ENCODE measurements around the gene GNAI2. TPM values are rescaled to one million over a fixed set of nuclear protein-coding genes. Genes with fewer than 3 reads are reported as not detected.

GNAI2 gene
- total RNA-seq (160 and 179 TPM in 2 replicates), polyA plus RNA-seq (255 and 285 TPM in 2 replicates)

- no peaks in the 10 kb centered on the region for H3K27me3 ChIP-seq
- H3K9me3 ChIP-seq (ENCODE audit: low read depth), result no peaks in the 10 kb centered on the region
- peak; percentile 99 for DNase-seq (ENCODE audit: low read depth in 1 of 2, low spot score in 1 of 2)
- H3K36me3 ChIP-seq, result no peaks in the 10 kb centered on the region
- TF ChIP-seq CTCF (IDR thresholded peaks at IDR 0.05; ENCODE audit: low read depth, low read length), result no peak
- peak within 1 kb of the TSS; percentile 57 for H3K4me3 ChIP-seq
- peaks cover 23% of the 10 kb centered on the region for H3K4me1 ChIP-seq (ENCODE audit: low read depth)
- peak within 1 kb of the TSS; percentile 72 for H3K27ac ChIP-seq
These were observed at the start of gene GNAI2 for GRCh38 chr3:50235716-50236483. TSS of gene GNAI2 (plus strand) at chr3:50236204. CDS start at chr3:50236336, 132 bp downstream.

- no peaks in the 10 kb centered on the region for H3K27me3 ChIP-seq
- H3K4me1 ChIP-seq (ENCODE audit: low read depth), result peaks cover 2% of the 10 kb centered on the region
- H3K4me3 ChIP-seq, result no peak overlapping the region
- DNase-seq (ENCODE audit: low read depth in 1 of 2, low spot score in 1 of 2), result no peak
- no peak for TF ChIP-seq CTCF (IDR thresholded peaks at IDR 0.05; ENCODE audit: low read depth, low read length)
- no peak overlapping the region for H3K27ac ChIP-seq
- no peaks in the 10 kb centered on the region for H3K36me3 ChIP-seq
- H3K9me3 ChIP-seq (ENCODE audit: low read depth), result no peaks in the 10 kb centered on the region
These were observed 48.3 kb upstream of the GNAI2 start for GRCh38 chr3:50187750-50188149.

- H3K9me3 ChIP-seq (ENCODE audit: low read depth), result no peaks in the 10 kb centered on the region
- TF ChIP-seq CTCF (IDR thresholded peaks at IDR 0.05; ENCODE audit: low read depth, low read length), result peak; percentile 93
- no peaks in the 10 kb centered on the region for H3K4me1 ChIP-seq (ENCODE audit: low read depth)
- DNase-seq (ENCODE audit: low read depth in 1 of 2, low spot score in 1 of 2), result peak; percentile 89 to 91
- peak overlapping the region; percentile 34 for H3K27ac ChIP-seq
- H3K27me3 ChIP-seq, result no peaks in the 10 kb centered on the region
- no peaks in the 10 kb centered on the region for H3K36me3 ChIP-seq
- no peak overlapping the region for H3K4me3 ChIP-seq
These were observed 46.7 kb upstream of the GNAI2 start for GRCh38 chr3:50189274-50189673.

GRCh38 chr3:50189989-50190388, 46.0 kb upstream of the GNAI2 start:
- H3K4me3 ChIP-seq, result no peak overlapping the region
- TF ChIP-seq CTCF (IDR thresholded peaks at IDR 0.05; ENCODE audit: low read depth, low read length), result no peak
- H3K36me3 ChIP-seq, result no peaks in the 10 kb centered on the region
- no peaks in the 10 kb centered on the region for H3K4me1 ChIP-seq (ENCODE audit: low read depth)
- no peak overlapping the region for H3K27ac ChIP-seq
- no peak for DNase-seq (ENCODE audit: low read depth in 1 of 2, low spot score in 1 of 2)
- no peaks in the 10 kb centered on the region for H3K27me3 ChIP-seq
- no peaks in the 10 kb centered on the region for H3K9me3 ChIP-seq (ENCODE audit: low read depth)

GRCh38 chr3:50190936-50191660, 44.9 kb upstream of the GNAI2 start, which contains the start of gene GNAT1:
TSS of gene GNAT1 (plus strand) at chr3:50191610. CDS start at chr3:50191726, 116 bp downstream.
- no peak for TF ChIP-seq CTCF (IDR thresholded peaks at IDR 0.05; ENCODE audit: low read depth, low read length)
- no peak within 1 kb of the TSS for H3K27ac ChIP-seq
- H3K36me3 ChIP-seq, result no peaks in the 10 kb centered on the region
- H3K9me3 ChIP-seq (ENCODE audit: low read depth), result no peaks in the 10 kb centered on the region
- no peaks in the 10 kb centered on the region for H3K4me1 ChIP-seq (ENCODE audit: low read depth)
- no peak within 1 kb of the TSS for H3K4me3 ChIP-seq
- no peaks in the 10 kb centered on the region for H3K27me3 ChIP-seq
- DNase-seq (ENCODE audit: low read depth in 1 of 2, low spot score in 1 of 2), result no peak

Data from cardiac muscle cell (in vitro differentiated cells and primary cell).